ENCODE results near the gene PIM3.

- TF ChIP-seq CTCF (IDR thresholded peaks at IDR 0.05) = no peak
- no peak for TF ChIP-seq POLR2A (IDR thresholded peaks at IDR 0.05)
- TF ChIP-seq EP300 (IDR thresholded peaks at IDR 0.05) = no peak
Measured at GRCh38 chr22:49991907-49992533, 31.4 kb downstream of the PIM3 start.

Measured in suprapubic skin (tissue), 3 donors.